Ecto neural progenitor cell (in vitro differentiated cells): ENCODE results near the gene SEMA6A.

Source experiments
- DNase-seq: peaks from one replicate; pipeline ENCODE4 v3.0.0-alpha.2; 2018; ENCODE audit warnings: low spot score

The SEMA6A gene

GRCh38 chr5:116492776-116493175 lies 81.8 kb downstream of the SEMA6A start:
- DNase-seq = no peak

GRCh38 chr5:116492016-116492623 lies 82.5 kb downstream of the SEMA6A start:
- DNase-seq = no peak

- no peak for DNase-seq
These were observed 86.1 kb downstream of the SEMA6A start for GRCh38 chr5:116488356-116489041.

- DNase-seq = no peak
These were observed 87.6 kb downstream of the SEMA6A start for GRCh38 chr5:116487045-116487444.

GRCh38 chr5:116486588-116486987 lies 88.0 kb downstream of the SEMA6A start:
- no peak for DNase-seq

- DNase-seq = no peak
These were observed 90.0 kb downstream of the SEMA6A start for GRCh38 chr5:116484645-116485044.

- DNase-seq = no peak
These were observed 92.2 kb downstream of the SEMA6A start for GRCh38 chr5:116482394-116482793.

- no peak for DNase-seq
These were observed 93.6 kb downstream of the SEMA6A start for GRCh38 chr5:116480894-116481510.

GRCh38 chr5:116479776-116480675 lies 94.6 kb downstream of the SEMA6A start:
- DNase-seq = no peak

GRCh38 chr5:116478491-116478890 lies 96.1 kb downstream of the SEMA6A start:
- no peak for DNase-seq

- no peak for DNase-seq
These were observed 97.6 kb downstream of the SEMA6A start for GRCh38 chr5:116476897-116477537.

GRCh38 chr5:116475338-116475737 lies 99.3 kb downstream of the SEMA6A start:
- no peak for DNase-seq

GRCh38 chr5:116473706-116474105 lies 100.9 kb downstream of the SEMA6A start:
- no peak for DNase-seq

GRCh38 chr5:116472274-116472673 lies 102.3 kb downstream of the SEMA6A start:
- no peak for DNase-seq

- DNase-seq = no peak
These were observed 105.0 kb downstream of the SEMA6A start for GRCh38 chr5:116469631-116470030.

GRCh38 chr5:116468583-116468982 lies 106.0 kb downstream of the SEMA6A start:
- DNase-seq = no peak

GRCh38 chr5:116467465-116467843 lies 107.2 kb downstream of the SEMA6A start:
- no peak for DNase-seq

GRCh38 chr5:116466727-116467464 lies 107.7 kb downstream of the SEMA6A start:
- DNase-seq = no peak

GRCh38 chr5:116465411-116465810 lies 109.2 kb downstream of the SEMA6A start:
- no peak for DNase-seq

GRCh38 chr5:116464144-116464708 lies 110.4 kb downstream of the SEMA6A start:
- no peak for DNase-seq

GRCh38 chr5:116462500-116462899 lies 112.1 kb downstream of the SEMA6A start:
- no peak for DNase-seq
